HG03135 (cell line): ENCODE data around the gene RIMBP2.
"Not testable (repeated sequence)": the region's sequence is repeated elsewhere in the genome, so short reads cannot be mapped to it uniquely, and the experiment has no call there.

ENCODE experiments used
- ATAC-seq: cut with Tn5 transposase; IDR thresholded peaks from one replicate; pipeline ENCODE4 v1.9.1; 2021; ENCODE audit warnings: mild to moderate bottlenecking, moderate library complexity; ENCODE audit not compliant: unreplicated experiment

Gene RIMBP2

DNA sequence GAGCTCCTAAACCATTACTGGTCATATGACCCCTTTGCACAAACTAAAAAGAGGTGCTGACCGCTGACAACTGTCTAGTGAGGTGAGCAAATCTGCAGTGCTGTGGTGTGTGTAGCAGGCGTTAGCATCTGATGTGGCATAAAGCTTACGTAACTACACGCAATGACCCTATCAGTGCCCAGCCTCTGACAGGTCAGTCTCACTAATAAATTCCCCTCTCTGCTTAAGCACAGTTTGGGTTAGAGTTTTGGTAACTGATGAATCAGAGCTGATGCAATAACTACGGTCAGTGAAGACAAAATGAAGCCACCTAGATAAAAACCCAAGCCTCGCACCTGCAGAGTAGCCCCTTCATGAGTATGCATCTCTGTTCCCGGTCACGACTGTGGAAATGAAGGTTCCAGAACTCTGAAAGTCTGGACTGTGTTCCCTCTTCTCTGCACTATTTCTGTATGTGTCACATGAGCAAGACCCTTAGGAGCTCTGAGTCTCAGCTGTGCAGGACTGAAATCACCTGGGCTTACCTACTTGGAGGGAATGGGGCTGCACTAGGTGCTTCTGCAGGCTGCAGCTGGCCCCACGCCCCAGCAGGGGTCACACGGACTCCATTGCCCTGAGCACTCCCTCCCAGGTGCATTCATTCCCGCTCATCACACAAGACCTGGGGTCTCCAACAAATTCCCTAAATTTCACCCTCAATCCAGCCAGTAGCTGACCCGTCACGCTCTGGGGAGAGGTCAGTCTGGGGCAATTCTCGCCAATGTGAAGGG is 54.4 kb downstream of the RIMBP2 start:
- ATAC-seq, result no peak

DNA sequence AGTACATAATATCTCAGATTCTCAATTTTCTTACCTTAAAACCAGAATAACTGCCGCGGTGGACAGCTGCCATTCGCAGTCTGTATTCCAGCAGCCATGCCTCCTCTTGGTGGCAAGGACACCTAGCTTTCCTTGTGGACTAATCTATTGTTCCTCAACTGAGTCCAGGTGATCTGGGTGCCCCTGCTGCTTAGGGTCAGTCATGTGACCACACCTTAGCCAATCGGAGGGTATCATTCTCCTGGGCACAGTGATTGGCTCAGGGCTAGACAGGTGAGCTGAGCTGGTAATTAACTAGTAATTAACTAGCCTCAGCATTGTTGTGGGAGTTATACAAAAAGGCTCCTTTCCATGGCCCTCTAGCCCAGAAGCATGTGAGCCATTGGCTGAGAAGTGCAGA is 55.0 kb downstream of the RIMBP2 start:
- ATAC-seq, result no peak

DNA sequence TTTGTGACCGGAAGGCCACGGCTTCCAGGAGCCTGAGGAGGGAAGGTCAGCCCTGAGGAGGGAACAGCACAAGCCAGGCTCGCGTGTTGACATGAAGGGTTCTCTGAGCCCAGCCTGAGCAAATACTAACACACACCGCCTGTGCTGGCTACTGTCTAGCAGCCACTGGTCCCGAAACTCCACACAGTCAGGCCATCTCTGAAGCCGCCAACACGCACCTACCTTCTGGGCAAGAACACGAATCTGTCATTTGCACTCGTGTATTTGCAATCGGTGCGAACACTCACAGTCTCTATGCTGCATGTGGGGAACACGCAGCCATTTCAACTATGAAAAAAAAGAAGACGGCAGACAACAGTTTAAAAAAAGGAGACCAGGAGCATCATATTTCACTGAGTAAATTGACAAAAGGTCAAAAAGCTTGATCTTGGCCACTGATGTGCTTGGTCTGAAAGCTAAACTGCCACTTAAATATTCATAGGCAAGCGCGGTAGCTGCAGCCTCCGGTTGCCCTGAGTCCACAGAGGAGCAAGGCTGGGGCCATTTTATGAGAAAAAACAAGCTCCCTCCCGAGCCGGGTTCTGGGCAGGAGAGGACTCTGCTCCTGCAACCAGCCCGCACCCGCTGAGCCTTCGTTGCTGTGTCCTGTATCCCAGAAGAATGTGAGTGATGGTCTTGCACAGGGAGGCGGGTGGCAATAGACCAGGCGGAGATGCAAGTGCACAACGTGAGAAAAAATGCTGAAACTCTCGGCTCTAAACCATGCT is 57.8 kb downstream of the RIMBP2 start:
- no peak for ATAC-seq

DNA sequence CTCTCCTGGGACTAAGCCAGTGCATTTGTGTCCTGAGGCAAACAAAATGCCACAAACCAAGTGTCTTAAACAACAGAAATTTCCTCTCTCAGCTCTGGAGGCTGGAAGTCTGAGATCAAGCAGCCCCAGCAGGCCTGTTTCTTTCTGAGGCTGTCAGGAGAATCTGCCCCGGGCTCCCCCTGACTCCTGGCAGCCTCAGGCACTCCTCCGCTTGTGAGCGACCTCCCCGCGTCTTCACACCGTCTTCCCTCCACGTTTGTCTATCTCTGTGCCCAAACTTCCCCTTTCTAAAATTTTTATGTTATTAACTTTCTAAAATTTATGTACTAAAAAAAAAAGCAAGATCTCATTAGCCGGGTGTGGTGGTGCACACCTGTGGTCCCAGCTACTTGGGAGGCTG is 59.7 kb downstream of the RIMBP2 start:
- no peak for ATAC-seq

DNA sequence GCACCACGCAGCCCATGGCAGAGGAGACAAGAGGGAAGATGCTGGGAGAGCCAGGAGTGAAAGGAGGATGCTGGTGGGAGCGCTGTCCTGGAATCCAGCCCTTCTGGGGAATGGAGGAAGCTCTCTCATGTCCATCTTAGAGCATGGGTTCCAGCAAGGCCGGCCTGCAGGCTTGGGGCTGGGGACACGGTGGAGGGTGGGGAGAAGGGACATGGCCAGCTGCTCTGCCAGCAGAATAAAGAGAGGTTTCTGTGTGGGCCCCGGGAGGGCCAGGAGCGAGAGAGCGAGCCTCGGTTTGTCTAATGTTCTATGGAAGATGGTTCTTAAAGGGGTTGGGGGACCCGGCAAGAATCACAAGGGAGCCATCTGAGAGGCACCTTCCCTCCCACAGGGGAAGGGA is 60.2 kb downstream of the RIMBP2 start:
- no peak for ATAC-seq

DNA sequence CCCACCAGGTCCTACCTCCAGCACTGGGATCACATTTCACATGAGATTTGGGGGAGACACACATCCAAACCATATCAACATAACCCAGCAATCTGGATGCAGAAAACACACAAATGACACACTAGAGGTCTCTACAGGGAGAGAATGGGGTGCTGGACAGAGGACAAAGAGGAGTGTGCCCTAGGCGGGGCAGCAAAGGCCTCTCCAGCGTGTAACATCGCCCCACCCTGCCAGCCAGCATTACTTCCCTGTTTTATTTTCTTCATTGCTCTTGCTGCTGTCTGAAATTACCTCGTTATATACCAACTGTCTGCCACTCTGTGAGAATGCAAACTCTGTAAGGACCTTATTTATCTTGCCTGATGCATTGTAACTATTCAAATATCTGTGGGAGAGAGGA is 61.1 kb downstream of the RIMBP2 start:
- no peak for ATAC-seq

DNA sequence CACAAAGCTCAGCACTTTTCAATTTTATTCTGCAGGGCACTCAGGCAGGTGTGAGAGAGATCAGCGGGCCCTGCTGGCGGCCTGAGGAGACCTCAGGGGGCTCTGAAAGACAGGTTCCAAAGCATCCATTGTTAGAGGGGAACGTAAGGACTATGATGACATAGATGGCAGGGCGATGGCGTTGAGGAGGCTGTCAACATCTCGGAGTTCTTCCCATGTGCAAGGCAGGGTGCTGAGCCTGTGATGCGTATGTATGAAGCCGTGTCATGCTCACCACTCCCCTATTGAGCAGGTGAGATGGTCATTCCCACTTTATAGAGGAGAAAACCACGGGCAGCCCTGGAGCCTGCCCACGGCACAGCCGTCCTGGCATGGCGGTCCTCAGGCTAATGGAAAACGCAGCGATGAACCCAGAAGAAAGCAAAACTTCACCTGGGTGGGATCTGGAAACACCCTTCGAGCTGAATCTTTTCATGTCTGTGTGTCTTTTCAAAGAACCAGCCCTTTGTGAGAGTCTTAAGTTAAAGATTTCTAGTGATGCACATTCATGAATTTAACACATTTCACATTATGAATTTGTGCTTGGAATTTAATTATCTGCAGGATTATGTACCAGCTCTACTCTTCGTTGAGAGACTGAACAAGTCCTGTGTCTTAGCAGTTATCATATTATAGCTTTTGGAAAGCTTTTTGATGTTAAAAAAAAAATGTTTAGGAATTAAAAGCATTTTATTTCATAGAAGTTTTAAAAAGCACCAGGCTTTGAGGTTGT is 64.7 kb downstream of the RIMBP2 start:
- no peak for ATAC-seq

DNA sequence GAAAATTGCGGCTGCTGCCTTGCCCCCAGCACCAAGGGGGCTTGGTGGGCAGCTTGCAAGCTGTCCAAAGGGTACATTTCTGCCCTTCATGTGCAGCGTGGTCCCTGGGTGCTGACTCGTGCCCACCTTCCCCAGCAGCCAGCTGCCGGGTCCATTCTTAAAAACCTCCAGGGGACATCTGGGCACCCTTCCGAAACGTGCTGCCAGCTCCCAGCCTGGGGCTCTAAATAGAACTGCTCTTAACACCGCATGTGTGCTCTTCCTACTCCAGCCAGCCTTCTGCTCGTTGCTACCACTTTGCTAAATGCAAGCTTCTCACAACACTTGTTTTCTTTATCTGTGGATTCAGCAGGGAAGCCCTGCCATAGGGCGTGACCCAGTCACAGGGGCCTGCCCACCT is 66.0 kb downstream of the RIMBP2 start:
- ATAC-seq, result no peak

DNA sequence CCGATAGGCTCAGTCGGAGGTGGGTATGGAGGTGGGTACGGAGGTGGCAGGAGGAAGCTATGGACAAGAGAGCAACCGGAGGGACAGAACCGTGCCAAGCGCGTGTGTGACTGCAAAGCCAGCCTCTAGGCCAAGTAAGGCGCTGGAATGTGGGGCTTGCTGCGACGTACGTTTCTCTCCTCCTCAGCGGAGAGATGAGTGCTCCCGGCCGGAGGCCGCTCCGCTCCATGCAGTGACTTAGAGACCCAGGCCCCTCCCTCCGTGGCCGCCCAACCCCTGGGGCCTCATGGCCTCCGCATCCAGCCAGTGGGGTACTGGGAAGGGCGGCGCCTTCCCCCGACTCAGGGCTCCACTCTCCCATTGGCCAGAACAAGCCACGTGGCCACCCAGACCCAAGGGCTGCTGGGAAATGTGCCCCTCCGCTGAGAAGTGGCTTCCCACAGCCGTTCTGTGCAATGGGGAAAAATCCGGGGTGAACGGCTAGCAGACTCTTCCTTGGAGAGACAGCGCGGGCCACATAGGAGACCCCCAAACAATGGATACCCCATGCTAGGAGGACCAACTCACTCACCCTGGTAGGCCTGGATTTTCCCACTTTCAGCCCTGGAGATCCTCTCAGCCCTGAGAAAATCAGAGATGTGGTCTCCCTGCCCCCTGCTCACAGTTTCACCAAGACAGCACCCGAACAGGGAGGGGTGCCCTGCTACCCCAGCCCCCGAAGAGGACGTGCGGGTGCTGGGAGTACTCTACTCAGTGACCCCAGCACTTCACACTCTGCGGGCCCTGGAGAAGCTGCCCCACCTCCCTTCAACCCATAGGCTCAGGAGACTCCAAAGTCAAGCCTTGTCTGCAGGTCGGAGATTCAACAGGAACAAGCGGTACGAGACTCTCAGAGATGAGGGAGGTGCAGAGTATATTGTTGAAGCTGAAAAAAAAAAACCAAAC is 66.7 kb downstream of the RIMBP2 start:
- no peak for ATAC-seq

DNA sequence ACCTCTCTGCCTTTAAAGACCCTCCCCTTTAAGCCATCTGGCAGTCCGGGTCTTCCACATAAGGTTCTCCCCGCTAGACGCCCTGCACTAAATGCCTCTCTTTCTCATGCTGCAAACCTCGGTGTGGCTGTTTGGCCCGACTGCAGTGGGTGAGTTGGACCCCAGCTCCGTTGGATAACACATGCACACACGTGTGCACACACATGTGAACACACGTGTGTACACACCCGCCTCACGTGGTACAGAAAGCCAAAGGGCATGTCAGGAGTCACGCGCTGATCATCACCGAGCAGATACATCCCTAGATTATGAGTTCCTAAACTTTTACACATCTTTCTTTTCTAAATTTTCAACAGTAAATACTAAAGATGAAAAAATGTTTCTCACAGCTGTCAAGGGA is 68.3 kb downstream of the RIMBP2 start:
- no peak for ATAC-seq

DNA sequence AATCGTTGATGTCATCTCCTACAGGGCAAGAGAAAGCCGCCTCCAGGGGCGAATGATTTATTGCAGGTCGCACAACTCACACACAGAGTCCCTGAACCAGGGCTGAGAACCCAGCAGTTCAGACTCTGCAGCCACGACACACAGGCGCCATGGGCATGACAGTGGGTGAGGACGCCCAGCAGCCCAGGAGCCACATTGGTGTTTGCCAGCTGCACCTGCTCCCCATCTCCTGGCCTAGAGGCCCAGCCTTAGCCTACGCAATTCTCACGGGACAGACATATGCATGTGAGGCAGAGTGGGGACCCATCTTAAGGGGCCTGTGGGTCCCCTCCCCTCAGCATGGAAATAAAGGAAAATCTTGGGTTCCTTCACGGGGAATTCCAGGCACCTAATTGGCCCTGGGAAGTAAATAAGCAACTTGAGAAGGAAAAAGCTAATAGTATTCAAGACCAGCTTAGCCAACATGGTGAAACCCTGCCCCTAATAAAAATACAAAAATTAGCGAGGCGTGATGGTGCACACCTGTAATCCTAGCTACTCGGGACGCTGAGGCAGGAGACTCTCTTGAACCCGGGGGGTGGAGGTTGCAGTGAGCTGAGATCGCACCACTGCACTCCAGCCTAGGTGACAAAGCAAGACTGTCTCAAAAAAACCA is 69.3 kb downstream of the RIMBP2 start:
- no peak for ATAC-seq

DNA sequence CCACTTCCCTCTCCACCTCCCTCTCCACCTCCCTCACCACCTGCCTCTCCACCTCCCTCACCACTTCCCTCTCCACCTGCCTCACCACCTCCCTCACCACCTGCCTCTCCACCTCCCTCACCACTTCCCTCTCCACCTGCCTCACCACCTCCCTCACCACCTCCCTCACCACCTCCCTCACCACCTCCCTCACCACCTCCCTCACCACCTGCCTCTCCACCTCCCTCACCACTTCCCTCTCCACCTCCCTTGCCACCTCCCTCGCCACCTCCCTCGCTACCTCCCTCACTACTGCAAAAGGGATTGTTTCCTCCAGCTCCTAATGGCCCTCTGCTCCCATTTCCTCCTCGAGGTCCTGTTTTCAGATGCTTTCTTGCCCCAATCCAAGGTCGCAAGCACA is 69.9 kb downstream of the RIMBP2 start:
- ATAC-seq, result not testable (repeated sequence)

DNA sequence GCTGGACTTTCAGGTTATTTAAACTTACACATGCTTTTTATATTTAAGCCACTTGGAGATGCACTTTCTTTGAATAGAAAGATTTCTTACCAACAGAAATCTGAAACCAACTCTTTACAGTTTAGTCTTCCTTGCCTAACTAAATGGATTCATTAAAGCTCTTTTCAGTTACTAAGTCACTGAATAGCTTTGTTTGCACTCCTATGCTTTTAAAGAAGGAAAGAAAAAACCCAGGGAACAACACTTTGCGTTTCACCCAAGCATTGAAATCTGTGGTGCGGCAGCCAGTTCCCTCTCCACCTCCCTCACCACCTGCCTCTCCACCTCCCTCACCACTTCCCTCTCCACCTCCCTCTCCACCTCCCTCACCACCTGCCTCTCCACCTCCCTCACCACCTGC is 70.3 kb downstream of the RIMBP2 start:
- no peak for ATAC-seq

DNA sequence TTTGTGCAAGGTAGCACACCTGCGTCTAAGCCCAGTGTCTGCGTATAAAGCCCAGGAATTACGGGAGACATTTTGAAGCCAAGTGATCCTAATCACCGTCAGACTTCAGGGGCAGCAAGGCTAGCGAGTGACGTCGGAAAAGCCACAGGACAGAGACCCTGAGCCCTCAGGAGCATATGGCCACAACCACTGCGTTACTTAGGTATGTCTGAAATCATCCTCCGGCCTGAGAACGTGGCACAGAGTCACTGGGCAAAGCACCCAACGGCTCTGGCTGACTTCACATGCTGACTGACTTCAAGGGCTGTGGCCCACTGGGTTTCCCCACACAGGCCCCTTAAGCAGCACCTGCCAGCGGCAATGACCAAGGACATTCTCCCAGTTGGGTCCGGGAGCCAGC is 71.5 kb downstream of the RIMBP2 start:
- ATAC-seq, result no peak

DNA sequence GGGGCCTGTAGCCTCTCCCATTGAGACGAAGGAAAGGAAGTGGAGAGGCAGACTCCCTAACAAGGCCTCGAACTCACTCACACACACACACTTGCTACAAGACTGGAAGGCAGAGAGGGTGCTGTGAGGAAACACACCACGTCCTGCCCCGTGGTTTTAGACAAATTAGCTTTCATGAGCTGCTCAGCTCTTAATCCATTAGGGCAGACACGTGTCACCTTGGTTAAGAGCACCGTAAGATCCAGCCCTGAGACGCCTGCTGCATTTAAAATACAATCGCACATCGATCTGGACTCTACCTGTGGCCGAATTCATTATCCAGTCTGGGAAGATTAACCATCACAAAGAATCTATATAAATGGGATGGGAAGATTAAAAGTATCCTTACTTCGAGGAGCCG is 72.0 kb downstream of the RIMBP2 start:
- ATAC-seq, result no peak

DNA sequence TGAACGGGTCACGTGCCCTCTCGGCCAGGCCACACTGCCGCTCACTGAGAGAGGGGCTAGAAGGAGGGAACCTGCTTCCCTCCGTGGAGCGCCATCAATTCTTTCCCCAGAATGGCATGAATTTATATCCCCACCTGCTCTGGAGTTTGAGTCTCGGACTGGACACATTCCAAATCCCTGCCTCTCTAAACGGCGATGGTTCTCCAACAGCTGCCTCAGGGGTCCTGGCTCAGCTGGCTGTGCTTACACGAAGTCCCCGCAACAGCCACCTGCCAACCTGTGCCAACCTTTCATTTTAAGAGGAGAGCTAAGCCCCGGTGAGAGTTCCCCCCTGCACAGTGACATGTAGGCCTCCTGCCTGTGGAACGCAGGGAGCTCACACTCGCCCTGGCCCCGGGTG is 73.2 kb downstream of the RIMBP2 start:
- no peak for ATAC-seq

DNA sequence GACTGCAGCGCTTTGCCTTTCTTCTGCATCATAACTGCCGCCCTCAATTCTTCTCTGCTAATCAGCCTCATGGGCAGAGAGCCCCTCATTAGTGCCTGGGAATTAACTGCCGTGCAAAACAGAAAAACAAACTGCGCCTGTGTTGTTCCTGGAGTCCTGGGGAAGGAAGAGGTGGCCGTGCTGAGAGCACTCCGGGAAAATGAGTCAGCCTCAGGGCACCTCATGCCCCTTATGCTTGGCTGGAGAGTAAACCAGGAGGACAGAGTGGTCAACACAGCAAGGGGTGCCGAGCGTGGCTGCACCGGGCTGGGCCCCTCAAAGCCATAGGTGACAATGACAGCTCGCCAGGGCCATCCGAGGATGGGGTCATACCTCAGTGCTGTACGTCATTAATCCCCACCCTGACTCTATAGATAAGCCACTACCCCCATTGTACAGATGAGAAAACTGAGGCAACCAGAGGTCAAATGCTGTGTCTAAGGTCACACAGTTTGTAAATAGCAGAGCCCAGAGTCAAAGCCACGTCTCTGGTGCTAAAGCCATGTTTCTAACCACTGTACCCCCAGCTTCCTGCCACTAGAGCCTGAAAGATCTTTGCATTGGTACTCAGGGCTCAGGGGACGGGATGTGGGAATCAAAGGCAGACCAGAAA is 74.4 kb downstream of the RIMBP2 start:
- ATAC-seq, result no peak

DNA sequence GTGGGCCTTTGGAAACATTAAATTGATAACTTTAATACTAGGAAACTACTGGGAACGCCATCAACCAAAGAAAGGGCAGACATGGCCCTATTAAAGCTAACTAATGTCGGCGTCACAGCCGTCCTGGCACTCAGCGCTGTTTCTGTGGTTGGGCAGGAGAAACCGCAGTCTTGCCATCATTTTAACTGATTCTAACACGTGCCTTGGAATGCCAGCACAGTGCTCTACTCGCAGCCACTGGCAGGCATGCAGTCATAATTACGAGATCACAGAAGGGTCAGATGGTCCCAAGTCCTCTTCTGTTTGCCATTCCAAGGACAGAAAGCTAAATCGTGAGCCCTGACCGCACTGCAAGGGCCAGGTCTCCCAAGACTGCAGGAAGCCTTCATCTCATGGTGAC is 75.2 kb downstream of the RIMBP2 start:
- no peak for ATAC-seq

DNA sequence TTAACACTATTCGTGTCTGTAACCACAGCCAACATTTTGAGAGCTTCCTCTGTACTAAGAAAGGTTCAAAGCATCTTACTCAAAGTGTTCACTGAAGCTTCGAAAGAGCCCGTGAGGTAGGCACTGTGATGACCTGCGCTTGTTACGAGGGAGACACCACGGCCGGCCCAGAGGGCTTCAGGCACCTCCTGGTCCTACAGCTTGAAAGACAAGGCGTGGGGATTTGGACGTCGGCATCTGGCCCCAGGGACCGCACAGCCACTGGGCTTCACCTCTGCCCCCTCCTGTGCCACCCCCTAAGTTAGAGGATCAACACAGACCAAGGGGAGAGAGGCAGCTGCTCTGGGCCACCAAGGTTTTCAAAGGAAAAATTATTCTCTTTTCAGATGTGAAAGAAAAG is 75.6 kb downstream of the RIMBP2 start:
- ATAC-seq, result no peak
